Measurements from ENCODE around the gene ENPEP. TPM values are rescaled to one million over a fixed set of nuclear protein-coding genes. Genes with fewer than 3 reads are reported as not detected.

Gene ENPEP
- total RNA-seq, 1 experiment from 2014 or later: not detected

Other genes with a start within 250 kb of the ENPEP start
- gene PITX2, start 146.9 kb downstream of the ENPEP start, total RNA-seq (2014; rRNA removed): 0.55 and 1.7 TPM in 2 replicates

Data from PC-3 (cell line).